Cerebellar cortex (tissue), 1 donor: ENCODE results near the gene SLC2A13.
"Not testable (repeated sequence)": the region's sequence is repeated elsewhere in the genome, so short reads cannot be mapped to it uniquely, and the experiment has no call there.

Source experiments
- DNase-seq: peaks from one replicate; pipeline ENCODE4 v3.0.0-alpha.2; 2015; ENCODE audit warnings: low spot score

Gene SLC2A13

GRCh38 chr12:40104461-40105264 lies 1.2 kb downstream of the SLC2A13 start:
- DNase-seq = peak; percentile 3

GRCh38 chr12:40103043-40103442 lies 2.8 kb downstream of the SLC2A13 start:
- no peak for DNase-seq

GRCh38 chr12:40101747-40102146 lies 4.1 kb downstream of the SLC2A13 start:
- DNase-seq = no peak

GRCh38 chr12:40099423-40099853 lies 6.4 kb downstream of the SLC2A13 start:
- no peak for DNase-seq

GRCh38 chr12:40098406-40099145 lies 7.3 kb downstream of the SLC2A13 start:
- no peak for DNase-seq

GRCh38 chr12:40093512-40093911 lies 12.4 kb downstream of the SLC2A13 start:
- no peak for DNase-seq

- DNase-seq = no peak
Measured at GRCh38 chr12:40086471-40086870, 19.4 kb downstream of the SLC2A13 start.

GRCh38 chr12:40078266-40078665 lies 27.6 kb downstream of the SLC2A13 start:
- no peak for DNase-seq

GRCh38 chr12:40075458-40075857 lies 30.4 kb downstream of the SLC2A13 start:
- no peak for DNase-seq

GRCh38 chr12:40068416-40068815 lies 37.5 kb downstream of the SLC2A13 start:
- no peak for DNase-seq

GRCh38 chr12:40065636-40066035 lies 40.2 kb downstream of the SLC2A13 start:
- DNase-seq = no peak

- no peak for DNase-seq
Measured at GRCh38 chr12:40063414-40063813, 42.5 kb downstream of the SLC2A13 start.

GRCh38 chr12:40058721-40059190 lies 47.1 kb downstream of the SLC2A13 start:
- DNase-seq = no peak

- DNase-seq = no peak
Measured at GRCh38 chr12:40056373-40056772, 49.5 kb downstream of the SLC2A13 start.

- DNase-seq = no peak
Measured at GRCh38 chr12:40055776-40056175, 50.1 kb downstream of the SLC2A13 start.

- no peak for DNase-seq
Measured at GRCh38 chr12:40055228-40055579, 50.7 kb downstream of the SLC2A13 start.

- peak; percentile 18 for DNase-seq
Measured at GRCh38 chr12:40054555-40055227, 51.2 kb downstream of the SLC2A13 start.

- DNase-seq = no peak
Measured at GRCh38 chr12:40049268-40049667, 56.6 kb downstream of the SLC2A13 start.

GRCh38 chr12:40047002-40047401 lies 58.9 kb downstream of the SLC2A13 start:
- not testable (repeated sequence) for DNase-seq

- no peak for DNase-seq
Measured at GRCh38 chr12:40045656-40046055, 60.2 kb downstream of the SLC2A13 start.

GRCh38 chr12:40044396-40044795 lies 61.5 kb downstream of the SLC2A13 start:
- no peak for DNase-seq

- DNase-seq = no peak
Measured at GRCh38 chr12:40039598-40039997, 66.3 kb downstream of the SLC2A13 start.

- no peak for DNase-seq
Measured at GRCh38 chr12:40038619-40039018, 67.3 kb downstream of the SLC2A13 start.
